Measurements from ENCODE around the gene CADPS2.

CADPS2 gene

DNA sequence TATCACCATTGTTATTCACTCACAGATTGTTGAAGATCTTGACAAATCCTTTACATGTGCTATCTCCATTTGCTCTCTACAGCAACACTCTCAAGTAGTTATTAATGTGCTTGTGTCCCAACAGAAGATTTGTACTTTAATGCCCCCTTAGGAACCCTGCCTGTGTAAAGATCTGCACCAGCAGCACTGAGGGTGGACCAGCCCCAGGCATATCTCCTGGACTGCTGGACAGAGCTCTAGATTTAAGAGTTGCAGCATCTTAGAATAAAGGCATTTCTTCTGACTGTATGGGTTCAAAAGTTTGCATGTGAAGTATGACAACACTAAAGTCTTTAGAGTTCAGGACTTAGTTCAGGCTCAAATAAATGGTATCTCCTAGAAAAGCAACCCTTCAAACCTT lies 282.0 kb downstream of the CADPS2 start:
- no peak for DNase-seq (ENCODE audit: low read depth in 2 of 2)

GRCh38 chr7:122602800-122603199 lies 283.5 kb downstream of the CADPS2 start:
- no peak for DNase-seq (ENCODE audit: low read depth in 2 of 2)

DNA sequence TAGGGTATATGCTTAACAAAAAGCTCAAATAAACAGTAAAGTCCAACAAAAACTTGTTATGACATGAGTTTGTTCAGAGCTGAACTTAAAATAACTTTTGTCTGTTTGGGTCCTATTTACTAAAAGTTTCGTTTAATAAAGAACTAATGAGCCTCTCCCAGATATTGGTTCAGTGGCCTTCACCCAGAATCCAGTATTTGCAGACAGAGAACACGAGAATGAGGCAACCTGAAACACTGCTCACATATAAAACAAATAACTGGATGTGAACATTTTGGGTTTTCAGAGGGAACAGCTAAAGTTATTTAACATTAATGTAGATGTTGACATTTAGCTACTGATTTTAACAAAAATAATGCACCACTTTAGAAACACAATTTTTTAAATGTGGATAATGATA lies 285.6 kb downstream of the CADPS2 start:
- no peak for DNase-seq (ENCODE audit: low read depth in 2 of 2)

- DNase-seq (ENCODE audit: low read depth in 2 of 2): no peak
Measured at GRCh38 chr7:122600042-122600441, 286.2 kb downstream of the CADPS2 start.

- DNase-seq (ENCODE audit: low read depth in 2 of 2): no peak
Measured at GRCh38 chr7:122597277-122597676, 289.0 kb downstream of the CADPS2 start.

GRCh38 chr7:122595885-122596284 lies 290.4 kb downstream of the CADPS2 start:
- DNase-seq (ENCODE audit: low read depth in 2 of 2): no peak

DNA sequence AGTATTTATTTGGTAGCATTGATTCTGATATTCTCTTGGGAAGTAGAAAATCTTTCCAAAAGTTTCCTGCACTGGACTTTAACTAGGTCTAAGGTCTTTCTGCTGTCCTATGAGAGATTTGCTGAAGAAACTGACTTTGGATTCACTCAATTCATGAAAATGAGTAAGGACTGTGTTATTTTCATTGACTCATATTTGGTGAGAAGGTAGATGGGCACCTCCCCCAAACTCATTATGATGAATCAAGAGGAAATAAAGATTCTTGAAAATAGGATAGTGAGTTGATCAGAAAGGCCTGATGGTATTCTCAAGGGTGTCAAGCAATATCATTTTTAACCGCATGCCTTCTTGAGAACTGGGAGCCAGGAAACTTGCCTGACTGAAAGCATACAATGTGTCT lies 297.6 kb downstream of the CADPS2 start:
- DNase-seq (ENCODE audit: low read depth in 2 of 2): no peak

- DNase-seq (ENCODE audit: low read depth in 2 of 2): no peak
Measured at GRCh38 chr7:122584676-122585251, 301.5 kb downstream of the CADPS2 start.

GRCh38 chr7:122578350-122578749 lies 307.9 kb downstream of the CADPS2 start:
- DNase-seq (ENCODE audit: low read depth in 2 of 2): no peak

DNA sequence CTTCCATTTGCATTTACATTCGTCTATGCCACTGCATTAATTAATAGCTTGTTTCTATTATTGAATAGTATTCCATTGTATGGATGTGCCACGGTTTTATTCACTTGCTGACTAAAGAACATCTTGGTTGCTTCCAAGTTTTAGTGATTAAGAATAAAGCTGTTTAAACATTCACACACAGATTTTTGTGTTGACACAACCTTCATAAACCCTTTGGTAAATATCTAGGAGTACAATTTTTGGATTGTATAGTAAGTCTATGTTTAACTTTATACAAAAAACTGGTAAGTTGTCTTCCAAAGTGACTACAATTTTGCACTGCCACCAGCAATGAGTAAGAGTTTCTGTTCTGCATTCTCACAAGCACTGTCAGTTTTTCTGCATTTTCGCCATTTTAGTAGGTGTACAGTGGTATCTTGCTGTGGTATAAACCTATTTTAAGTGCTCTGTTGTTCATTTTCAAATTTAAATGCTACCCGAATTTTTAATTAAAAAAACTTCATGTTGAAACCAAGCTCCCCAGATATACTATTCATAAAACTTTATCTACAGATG lies 308.7 kb downstream of the CADPS2 start:
- DNase-seq (ENCODE audit: low read depth in 2 of 2): no peak

GRCh38 chr7:122572706-122573105 lies 313.6 kb downstream of the CADPS2 start:
- DNase-seq (ENCODE audit: low read depth in 2 of 2): no peak

DNA sequence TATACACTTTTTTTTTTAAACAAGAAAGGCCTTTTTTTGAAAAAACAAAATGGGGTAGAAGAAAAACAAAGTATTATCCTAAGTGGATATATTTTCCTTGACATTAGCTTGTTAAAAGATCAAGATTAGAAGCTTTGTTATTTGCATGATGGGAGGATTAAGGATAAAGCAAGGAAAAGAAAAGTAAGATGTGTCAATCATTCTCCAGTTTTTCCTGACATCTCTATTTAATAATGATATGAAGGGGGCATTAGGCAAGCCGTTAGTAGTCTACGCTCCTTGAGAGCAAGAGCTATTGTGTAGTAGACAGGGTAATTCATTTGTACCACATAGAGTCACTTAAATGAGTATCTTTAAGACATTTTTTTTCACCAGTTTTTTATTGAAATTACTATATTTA lies 324.9 kb downstream of the CADPS2 start:
- DNase-seq (ENCODE audit: low read depth in 2 of 2): no peak

- no peak for DNase-seq (ENCODE audit: low read depth in 2 of 2)
Measured at GRCh38 chr7:122556873-122557542, 329.3 kb downstream of the CADPS2 start.

DNA sequence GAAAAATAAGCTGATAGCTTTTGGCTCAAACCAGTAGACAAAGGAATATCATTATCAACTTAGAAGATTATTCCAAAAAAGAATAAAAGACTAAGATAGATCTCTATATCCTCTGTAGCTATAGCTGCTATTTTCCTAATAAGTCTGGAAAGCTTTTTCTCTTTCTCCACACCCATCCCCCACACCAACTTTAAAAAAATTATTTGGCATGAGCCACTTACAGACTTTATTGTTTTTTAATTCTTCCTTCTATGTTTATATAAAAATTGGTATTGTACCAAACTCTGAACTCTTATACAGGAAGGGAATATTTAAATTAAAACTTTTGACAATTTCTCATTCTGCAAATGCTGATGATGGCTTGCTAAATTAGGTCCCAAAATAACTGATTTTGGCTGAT lies 330.0 kb downstream of the CADPS2 start:
- DNase-seq (ENCODE audit: low read depth in 2 of 2): no peak

- DNase-seq (ENCODE audit: low read depth in 2 of 2): no peak
Measured at GRCh38 chr7:122553761-122554160, 332.5 kb downstream of the CADPS2 start.

DNA sequence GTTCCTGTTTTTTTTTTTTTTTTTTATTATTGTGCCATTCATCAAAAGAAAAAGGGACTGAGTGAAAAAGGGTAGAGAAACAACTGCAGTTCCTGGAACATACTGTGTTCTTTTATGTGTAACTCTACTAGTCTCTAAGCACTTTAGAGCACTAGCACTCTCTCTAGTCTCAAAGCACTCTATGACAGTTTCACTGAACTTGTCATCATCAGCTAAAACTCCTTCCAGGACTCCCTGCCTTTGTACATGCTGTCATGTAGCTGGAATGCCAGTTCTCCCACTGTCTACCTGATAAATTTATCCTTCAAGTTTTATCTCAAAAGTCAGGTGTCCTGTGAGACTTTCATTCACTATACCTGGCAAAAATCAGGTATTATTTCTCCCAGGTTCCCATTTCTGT lies 333.5 kb downstream of the CADPS2 start:
- DNase-seq (ENCODE audit: low read depth in 2 of 2): no peak

- no peak for DNase-seq (ENCODE audit: low read depth in 2 of 2)
Measured at GRCh38 chr7:122550545-122550944, 335.7 kb downstream of the CADPS2 start.

DNA sequence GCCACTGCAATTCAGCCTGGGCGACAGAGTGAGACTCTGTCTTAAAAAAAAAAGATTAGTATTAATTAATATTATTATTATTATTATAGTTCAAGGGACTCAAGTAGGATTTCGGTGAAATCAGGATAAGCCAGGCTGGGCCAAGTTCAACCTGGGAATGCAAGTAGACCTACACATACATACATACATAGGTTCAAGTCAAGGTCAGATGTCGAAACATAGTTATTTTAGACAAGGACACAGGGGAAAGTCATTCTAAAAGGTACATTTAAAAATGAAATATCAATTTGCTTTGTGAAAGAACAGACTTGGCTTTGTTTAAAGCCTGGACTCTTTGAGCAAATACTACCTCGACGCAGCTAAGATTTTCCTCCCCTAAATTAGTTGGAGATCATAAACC lies 336.7 kb downstream of the CADPS2 start:
- DNase-seq (ENCODE audit: low read depth in 2 of 2): no peak

GRCh38 chr7:122546496-122546895 lies 339.8 kb downstream of the CADPS2 start:
- DNase-seq (ENCODE audit: low read depth in 2 of 2): no peak

GRCh38 chr7:122544463-122544862 lies 341.8 kb downstream of the CADPS2 start:
- DNase-seq (ENCODE audit: low read depth in 2 of 2): no peak

DNA sequence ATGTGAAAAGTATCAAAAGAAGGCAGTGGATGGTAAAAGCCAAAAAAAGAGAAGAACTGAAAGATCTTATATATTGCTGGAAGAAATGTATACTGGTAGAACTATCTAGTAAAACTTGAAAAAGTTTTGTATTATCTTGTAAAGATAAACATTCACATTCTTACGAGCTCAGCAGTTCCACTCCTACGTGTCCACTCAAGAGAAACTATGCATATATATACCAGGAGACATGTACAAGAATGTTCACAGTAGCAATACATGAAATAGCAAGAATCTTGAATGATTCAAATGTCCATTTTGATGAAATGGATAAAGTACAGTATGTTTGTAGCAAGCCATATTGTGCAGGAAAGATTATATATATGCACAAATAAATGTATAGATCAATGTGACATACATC lies 342.4 kb downstream of the CADPS2 start:
- DNase-seq (ENCODE audit: low read depth in 2 of 2): no peak

GRCh38 chr7:122543166-122543565 lies 343.1 kb downstream of the CADPS2 start:
- no peak for DNase-seq (ENCODE audit: low read depth in 2 of 2)

DNA sequence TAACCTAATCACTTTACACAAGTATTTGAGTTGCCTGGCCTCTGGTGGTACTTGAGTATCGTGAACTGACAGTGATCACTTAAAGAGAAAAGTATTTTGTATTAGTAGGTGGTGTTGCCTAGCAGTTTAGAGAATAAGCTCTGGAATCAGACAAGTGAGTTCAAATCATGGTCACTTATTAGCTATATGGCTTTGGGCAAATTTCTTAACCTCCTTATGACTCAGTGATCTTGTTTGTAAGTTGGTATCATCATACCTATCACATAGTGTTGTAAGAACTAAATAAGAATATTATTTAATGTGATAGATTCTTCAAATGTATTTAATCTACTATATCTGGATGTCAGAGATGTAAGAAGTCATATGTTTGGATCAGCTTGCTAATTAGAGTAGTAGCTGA lies 351.2 kb downstream of the CADPS2 start:
- no peak for DNase-seq (ENCODE audit: low read depth in 2 of 2)

Measured in stimulated activated CD8-positive, alpha-beta memory T cell treated with anti-CD3 and anti-CD28 coated beads, Interleukin-2, amount 100 ng/mL, for 48 hours (primary cell).